NCI-H774 (cell line): ENCODE data around the gene ZNF385C.

Source experiments
- DNase-seq: peaks from one replicate; lab custom pipeline; 2025; lab: John Stamatoyannopoulos, UW

The ZNF385C gene

DNA sequence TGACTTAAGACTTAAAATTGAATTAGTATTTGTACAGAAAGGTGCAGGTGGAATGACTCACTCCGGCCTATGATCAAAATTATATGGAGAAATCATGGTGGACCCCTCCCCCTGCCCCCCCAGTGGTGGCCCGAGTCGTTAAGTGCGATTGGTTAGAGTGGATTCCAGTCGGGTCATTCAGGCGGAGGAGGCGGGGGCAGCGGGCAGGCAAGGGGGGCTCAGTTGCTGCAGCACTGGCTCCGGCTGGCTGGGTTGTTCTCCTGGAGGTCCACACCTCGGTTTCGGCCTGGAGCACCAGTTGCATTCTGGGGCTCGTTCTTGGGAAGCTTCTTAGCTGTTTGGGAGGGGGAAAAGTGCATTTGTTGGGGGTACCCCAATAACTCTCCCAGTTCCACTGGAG, 27.3 kb upstream of the ZNF385C start:
- DNase-seq, result no peak

DNA sequence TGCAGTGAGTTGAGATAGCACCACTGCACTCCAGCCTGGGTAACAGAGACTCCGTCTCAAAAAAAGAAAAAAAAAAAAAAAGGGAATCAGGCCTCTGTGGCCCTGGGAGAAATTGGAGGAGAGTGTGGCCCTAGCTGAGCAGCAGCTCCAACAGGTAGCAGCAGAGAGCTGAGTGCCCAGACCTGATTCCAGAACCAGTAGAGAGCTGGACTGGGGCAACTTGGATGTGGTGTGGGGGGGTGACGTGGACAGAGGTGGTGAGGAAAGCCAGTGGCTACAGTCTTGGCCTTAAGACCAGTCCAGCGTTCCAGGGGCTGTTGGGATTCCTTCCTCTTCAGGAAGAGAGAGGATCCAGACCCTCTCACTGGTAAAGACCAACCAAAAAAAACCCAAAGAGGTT, 26.0 kb upstream of the ZNF385C start:
- no peak for DNase-seq

DNA sequence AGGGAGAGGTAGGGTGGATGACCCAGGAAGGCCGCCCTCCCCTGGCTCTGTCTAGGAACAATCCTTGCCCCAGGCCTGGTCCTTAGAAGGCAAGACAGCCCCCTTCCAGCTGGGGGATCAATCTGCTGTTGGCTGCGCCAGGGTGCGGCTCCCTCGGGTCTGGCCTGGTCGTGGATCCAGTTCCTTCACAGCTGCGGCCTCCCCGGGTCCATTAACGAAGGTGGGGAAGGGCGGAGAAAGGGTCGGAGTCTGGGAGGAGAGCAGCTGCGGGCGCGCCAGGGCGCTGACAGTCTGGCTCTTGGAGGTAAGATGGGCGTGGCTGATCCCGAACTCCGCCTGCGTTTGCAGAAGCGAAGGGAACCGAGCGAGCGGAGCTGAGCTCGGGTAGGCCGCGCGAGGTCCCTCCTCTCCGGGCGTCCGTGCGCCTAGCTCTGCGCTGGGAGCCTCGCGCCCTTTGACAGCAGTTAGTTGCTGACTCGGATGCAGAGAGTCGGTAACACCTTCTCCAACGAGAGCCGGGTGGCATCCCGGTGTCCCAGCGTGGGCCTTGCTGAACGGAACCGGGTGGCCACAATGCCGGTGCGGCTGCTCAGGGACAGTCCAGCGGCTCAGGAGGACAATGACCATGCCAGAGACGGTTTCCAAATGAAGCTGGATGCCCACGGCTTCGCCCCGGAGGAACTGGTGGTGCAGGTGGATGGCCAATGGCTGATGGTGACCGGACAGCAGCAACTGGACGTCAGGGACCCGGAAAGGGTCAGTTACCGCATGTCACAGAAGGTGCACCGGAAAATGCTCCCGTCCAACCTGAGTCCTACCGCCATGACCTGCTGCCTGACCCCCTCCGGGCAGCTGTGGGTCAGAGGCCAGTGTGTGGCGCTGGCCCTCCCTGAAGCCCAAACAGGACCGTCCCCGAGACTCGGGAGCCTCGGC, 24.4 kb upstream of the ZNF385C start, which contains the start of gene HSPB9:
TSS of gene HSPB9 (plus strand) at position 434 of the 933 bp plus-strand sequence. CDS start at position 481, 47 bp downstream.
- peak; percentile 85 for DNase-seq

DNA sequence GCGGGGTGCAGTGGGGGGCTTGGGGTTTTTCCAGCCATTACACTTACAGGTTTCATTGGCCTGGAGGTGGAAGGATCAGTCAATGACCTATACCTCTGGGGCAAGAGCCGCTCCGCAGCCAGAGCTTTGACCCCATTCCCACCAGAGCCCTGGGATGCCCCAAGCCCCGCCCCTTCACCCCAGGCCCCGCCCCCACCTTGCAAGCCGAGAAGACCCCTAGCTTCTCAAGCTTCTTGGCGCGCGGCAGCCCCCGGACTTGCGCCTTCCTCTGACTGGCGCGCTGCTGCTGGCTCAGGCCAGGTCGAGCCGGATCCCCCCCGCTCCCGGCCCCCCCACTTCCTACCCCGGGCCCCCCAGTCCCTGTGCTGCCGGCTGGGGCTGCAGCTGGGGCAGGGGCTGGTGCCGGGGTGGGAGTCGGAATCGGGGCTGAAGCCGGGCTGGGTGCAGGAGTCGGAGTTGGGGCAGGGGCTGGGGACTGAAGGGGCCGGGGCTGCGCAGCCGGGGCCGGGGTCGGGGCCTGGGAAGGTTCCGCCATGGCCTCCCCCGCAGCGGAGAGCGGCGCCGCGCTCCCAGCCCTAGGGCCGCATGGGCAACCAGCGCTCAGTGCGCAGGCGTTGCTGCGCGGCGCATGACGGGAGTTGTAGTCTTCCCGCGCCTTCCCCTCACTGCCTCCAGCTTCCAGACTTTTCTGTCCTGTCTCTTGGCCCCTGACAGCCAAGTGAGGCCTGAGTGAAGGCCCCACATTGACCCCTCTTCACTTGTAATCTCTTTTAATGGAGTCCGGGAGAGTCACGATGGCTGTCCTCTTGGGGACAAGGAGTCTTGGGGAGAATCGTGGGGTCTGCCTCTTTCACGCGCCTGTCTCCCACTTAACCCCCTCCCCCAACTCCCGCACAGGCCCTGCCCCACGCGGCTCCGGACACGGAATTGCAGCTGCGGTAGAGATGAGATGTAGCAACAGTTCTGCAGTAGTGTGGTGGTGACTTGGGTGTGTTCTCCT, 22.8 kb upstream of the ZNF385C start, which contains the start of gene KAT2A:
TSS of gene KAT2A (minus strand) at position 598 of the 1,000 bp plus-strand sequence. CDS start at position 535, 63 bp downstream.
- DNase-seq, result peak; percentile 89

DNA sequence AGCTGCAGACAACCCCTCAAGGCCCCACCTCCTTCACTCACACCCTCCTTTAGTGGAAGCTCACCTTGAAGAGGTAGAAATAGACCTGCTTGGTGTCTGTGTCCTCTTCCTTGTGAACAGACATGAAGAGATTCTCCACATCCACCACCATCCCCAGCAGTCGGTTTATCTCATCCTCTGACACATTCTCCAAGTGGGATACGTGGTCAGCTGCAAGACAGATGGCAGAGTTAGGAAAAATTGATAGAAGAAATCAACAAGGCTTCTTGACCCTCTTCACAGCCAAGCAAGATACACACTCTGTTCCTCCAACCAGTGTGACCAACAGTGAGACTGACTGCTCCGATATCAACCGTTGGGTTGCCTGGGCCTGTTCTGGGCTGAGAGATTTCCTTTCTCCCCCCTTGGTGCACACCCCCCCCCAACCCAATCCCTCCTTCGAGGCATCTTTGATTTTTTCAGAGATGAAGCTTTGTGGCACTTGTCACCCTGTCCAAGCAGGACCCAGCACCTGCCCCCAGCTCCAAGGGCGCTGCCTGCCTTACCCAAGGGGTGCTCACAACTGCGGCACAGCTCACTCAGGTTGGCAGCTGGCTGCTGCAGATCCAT, 22.0 kb upstream of the ZNF385C start:
- DNase-seq, result no peak

DNA sequence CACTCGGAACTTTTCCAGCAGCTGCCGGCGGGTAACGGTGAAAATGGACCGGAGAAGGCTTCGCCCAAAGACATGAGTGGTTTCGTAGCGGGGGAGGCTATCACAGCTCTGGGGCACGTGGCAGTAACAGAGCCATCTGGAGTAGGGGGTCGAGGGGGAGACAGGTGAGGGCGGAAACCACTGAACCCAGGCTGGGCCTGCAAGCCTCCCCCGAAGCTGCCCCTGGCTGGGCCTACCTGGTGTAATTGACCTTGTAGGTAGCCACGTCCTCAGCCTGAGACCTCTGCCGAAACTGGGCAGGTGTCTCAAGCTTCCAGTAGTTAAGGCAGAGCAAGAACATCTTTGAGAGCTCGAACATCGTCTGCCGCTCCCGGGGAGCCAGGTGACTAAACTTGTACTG, 21.0 kb upstream of the ZNF385C start:
- no peak for DNase-seq

DNA sequence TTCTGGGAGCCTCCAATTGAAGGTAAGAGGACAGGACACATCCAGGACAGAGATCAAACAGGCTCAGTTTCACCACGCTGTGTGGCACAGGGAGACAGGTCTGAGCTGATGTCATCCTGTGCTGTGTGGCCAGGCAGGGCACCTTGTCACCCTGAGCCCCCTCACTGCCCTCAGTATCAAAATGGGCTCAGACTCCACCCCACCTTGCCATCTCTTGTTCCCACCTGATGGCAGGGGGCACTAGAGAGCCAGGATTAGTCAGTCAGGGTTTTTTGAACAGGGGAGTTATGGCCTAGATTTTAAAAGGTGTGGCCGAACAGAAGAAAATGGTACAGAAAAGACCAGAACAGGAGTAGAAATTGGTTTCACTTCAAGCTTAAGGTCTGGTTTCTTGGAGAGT, 20.3 kb upstream of the ZNF385C start:
- DNase-seq, result no peak

DNA sequence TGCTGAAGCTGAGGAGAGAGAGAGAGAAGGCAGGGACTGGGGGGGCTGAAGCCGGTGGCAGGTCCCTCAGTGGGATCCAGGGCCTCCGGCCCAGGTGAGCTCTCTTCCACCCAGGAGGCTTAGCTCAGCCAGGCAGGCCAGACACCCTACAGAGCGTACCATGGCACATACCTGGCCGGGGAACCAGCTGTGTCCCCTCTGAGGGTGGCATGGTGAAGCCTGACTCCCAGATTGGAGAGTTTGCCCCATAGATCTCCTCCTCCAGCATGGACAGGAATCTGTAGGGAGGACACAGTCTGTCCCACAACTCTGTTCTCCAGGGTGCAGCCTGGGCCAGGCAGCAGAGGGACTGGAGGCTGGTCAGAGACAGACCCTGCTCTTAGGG, 19.8 kb upstream of the ZNF385C start:
- no peak for DNase-seq

DNA sequence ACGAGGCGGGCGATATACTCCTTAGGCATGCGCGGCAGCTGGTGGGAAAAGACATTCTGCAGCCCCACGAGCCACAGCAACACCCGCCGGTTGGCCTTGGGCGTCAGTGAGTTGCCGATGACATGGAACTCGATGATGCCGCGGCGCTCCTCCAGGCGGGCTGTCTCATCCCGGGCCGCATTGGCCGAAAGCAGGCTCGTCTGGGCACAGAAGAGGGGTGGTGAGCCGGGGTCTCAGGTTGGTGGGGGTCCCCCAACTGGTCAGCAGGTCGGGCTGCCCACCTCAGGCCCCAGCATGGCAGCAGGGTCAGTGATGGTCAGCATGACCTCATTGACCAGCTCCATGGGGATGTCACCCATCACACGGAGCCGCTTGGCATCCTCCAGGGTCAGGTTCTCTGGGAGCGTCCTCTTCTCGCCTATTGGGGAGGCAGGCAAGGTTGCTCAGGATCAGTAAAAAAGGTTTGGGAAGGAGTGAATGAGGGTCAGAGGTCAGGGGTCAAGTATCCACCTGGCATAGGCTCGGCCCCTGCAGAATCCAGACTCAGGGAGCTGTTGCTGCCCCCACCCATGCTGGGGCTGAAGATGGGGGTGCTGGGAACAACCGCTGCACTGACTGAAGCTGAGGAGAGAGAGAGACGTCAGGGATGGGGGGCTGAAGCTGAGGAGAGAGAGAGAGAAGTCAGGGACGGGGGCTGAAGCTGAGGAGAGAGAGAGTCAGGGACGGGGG, 19.3 kb upstream of the ZNF385C start:
- no peak for DNase-seq

DNA sequence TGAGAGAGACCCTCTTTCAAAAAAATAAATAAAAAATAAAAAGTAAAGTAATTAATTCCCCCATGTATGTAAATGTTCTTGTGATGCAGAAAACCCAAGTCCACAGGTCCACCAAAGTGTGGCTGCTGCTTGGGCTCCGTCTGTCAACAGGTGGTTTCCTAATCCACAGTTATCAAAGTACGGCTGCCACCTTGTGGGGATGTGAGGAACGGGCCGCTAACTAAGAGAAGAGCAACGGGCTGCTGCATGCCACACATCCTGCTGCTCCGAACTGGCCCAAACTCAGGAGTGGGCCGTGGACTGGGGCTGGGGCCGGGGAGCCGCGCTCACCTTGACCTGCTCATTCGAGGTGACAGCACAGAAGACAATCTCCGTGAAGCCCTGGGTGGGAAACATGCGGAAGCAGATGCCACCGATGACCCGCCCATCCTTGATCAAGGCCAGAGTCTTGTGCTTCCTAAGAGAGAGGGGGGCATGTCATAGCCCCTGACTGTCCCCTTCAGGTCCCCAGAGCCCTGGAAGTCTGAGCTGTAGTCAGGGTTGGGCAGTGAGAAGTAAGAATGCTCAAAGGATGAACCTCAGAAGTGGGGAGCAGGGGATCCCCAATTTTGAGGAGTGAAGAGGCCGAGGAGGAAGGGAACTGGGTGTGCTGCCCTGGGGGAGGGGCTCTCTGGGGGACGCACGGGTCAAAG, 18.6 kb upstream of the ZNF385C start:
- peak; percentile 81 for DNase-seq

DNA sequence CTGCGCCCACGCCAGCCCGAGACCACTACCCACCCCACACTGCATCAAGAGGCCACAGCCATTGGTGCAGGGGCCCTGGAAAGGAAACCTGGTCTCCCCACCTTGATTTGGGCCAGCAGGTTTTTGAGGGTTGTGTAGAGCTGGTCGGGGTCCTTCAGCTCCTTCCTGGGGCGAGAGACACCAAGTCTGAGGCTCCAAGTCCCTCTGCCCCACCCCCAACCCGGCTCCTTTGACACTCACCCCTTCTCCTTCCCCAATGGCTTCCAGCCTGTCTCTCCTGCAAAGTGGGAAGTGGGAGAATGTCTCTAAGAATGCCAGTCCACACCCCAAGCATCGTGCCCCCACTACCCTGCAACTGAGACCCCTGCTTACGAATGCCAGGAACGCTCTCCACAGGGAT, 15.8 kb upstream of the ZNF385C start:
- DNase-seq, result no peak

DNA sequence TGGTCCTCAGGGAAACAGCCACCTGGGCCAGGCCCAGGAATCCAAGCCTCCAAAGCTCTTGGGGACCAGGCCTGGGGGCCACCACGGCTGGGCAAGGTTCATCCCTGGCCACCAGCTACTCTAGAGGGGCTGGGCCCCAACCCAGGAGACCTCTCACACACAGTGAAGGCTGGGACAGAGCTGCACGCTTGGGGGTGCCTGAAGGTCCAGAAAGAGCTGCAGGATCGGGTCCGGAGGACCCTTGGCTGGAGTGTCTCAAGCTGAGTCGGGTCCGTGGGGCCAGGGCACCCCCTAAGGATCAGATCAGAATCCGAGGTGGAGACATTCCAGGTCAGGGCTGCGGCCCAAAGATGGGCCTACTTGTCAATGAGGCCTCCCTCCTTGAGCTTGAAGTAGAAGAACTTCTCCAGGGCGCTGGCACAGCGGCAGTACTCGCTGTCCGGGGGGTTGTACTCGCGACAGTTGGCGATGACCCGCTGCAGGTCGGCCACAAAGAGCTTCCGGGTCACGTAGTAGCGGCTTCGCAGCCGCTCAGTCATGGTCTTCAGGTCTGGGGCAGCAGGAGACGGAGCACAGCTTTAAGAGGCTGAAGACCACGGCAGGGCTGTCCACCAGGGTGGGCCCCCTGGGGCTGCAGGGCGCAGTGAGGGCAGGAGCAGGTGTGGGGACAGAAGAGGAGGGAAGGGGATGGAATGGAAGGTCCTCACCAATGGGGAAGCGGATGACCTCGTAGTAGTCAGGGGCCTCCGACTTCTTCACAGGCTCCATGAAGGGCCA, 15.2 kb upstream of the ZNF385C start:
- DNase-seq, result no peak

DNA sequence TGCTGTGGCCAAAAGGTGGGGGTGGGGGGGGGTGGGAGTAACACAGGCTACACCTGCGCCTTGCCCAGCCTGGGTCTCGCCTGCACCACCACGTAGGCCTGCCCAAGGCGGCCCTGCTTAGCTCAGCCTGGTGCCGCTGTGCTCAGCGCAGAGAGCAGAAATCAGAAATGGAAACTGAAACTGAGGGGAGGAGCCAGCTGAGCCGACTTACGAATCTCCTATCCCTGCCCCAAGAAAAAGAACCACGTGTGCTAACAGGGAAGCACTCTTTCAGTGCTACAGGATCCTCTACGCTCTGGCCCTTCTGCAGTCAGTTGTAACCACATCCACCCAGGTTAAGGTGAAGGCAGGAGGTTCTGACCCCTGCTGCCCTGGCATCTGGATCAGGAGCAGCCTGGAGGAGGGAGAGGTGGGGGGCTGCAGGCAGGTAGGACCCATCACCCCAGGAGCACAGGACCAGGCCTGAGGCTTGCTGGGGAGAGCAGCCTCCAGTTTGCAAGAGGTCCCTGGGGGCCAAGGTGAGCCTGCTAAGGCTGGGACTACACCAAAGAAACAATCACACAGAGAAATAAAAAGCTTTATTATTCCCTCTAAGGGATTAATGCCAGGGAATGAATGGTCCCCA, 14.4 kb upstream of the ZNF385C start, which contains the start of gene DHX58:
TSS of gene DHX58 (minus strand) at position 163 of the 625 bp plus-strand sequence. CDS start 822 bp downstream, outside the sequence.
- DNase-seq, result peak; percentile 70

DNA sequence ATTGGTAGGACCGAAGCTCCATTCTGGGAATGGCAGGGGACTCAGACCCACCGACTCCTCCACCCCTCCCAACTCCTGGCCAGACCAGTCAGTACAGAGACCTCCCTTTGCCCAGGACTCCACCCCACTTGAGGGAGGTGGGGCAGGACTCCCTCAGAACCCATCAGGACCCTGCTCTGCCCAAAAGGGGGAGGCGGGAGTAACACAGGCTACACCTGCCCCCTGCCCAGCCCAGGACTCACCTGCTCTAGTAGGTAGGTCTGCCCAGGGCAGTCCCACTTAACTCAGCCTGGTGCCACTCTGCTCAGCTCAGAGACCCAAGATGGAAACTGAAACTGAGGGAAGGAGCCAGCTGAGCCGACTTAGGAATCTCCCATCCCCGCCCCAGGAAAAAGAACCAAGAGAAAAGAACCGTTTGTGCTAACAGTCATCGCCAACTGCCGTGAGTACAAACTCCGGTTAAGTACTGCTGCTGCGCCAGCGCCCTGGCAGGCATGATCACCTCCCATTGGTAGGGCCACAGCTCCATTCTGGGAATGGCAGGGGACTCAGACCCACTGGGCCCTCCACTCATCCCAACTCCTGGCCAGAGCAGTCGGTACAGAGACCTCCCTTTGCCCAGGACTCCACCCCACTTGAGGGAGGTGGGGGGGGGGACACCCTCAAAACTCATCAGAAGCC, 13.7 kb upstream of the ZNF385C start:
- no peak for DNase-seq

DNA sequence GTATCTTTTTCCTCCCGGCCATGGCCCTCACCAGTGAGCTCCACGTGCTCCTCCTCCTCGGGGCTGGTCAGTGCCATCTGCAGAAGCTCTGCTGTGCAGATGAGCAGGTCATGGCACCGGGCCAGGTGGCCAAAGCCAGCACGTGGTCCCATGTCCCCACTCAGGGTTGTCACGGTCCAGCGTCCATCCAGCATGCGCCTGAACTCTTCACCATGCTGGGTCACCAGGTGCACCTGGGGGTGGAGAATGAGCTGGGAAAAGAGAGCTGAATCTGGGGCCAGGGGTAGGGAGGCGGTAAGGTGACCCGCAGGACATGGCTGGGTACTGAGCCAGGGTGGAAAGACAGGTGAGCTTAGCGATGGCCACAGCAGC, 13.0 kb upstream of the ZNF385C start:
- no peak for DNase-seq

DNA sequence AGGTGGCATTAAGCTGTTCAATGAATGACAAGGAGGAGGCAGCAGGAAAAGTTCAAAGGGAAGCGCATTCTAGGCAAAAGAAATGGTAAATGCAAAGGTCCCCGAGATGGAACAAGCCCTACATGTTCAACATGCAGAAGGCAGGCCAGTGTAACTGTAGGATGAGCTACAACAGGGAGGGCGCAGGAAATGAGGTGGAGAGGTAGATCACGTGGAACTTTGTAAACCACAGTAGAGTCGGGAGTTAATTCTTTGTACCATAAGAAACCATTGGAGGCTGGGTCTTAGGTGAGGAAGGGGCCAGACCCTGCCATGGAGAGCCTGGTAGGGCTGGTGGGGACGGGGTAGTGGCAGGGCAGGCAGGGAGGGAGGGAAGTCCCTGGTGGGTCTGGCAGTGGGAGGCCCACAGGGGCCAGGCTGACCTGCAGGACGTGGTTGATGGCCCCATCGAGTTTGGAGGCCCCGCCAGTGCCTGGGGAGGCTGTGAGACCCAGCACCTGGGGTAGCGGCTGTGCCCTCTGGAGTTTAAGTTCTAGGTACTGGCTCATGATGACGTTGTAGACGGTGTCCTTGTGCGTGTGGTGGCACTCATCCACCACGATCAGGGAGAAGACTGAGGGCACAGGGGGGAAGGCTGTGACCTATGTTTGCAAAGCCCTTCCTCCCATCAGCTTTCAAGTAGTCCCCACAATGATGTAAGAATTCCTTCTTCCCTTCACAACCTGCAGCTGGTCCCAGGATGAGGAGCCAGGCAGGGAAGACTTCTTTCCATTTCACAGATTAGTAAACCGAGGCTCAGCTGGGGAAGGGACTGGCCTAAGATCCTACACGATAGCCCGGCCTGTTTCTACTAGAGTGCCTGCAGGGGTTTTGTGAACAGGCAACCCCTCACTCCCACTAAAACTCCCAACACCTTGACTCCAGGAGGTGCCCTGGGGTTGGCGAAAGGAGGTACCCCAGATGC, 12.3 kb upstream of the ZNF385C start:
- no peak for DNase-seq

DNA sequence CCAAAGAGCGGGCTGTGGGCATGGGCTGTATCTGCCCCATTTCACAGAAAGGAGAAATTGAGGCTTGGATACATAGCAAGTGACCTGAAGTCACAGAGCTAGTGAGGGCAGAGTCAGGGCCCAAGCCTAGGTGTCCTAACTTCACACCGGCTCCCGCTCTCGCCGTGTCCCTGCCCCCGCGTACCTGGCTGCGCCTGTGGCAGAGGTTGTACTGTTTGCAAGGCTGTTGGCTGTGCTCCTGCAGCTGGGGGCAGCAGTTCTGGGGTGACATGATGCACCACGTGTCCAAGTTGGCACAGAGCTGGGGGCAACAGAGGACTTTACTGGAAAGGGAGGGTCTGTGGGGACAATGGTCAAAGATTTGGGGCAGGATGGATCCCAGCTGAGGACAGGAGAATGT, 10.8 kb upstream of the ZNF385C start:
- DNase-seq, result no peak
